Amygdala (tissue), 56 donors: ENCODE data around the gene TXNDC11.

Experiments used
- DNase-seq, 56 donors: peaks; one replicate each; lab custom pipeline; 2025; lab: John Stamatoyannopoulos, UW

The TXNDC11 gene

GRCh38 chr16:11635679-11636171 is 106.9 kb downstream of the TXNDC11 start:
- DNase-seq: no peak

GRCh38 chr16:11635113-11635652 is 107.5 kb downstream of the TXNDC11 start:
- DNase-seq: no peak

- DNase-seq: no peak
Measured at GRCh38 chr16:11634312-11634711, 108.3 kb downstream of the TXNDC11 start.

- DNase-seq: no peak
Measured at GRCh38 chr16:11633113-11633512, 109.5 kb downstream of the TXNDC11 start.

GRCh38 chr16:11632455-11632939 is 110.2 kb downstream of the TXNDC11 start:
- DNase-seq: peak in 22 of 56 donors; percentile 5 to 62 (median 24)

GRCh38 chr16:11631214-11631613 is 111.4 kb downstream of the TXNDC11 start:
- no peak for DNase-seq

GRCh38 chr16:11630768-11631056 is 111.9 kb downstream of the TXNDC11 start:
- DNase-seq: no peak

- no peak for DNase-seq
Measured at GRCh38 chr16:11630046-11630767, 112.5 kb downstream of the TXNDC11 start.
